GDM1 (cell line): ENCODE results near the gene USP10.

Source experiments
- DNase-seq: peaks from one replicate; lab custom pipeline; 2025; lab: John Stamatoyannopoulos, UW

The USP10 gene

GRCh38 chr16:84751947-84752346, 52.1 kb downstream of the USP10 start:
- no peak for DNase-seq

GRCh38 chr16:84752600-84752999, 52.8 kb downstream of the USP10 start:
- no peak for DNase-seq

DNA sequence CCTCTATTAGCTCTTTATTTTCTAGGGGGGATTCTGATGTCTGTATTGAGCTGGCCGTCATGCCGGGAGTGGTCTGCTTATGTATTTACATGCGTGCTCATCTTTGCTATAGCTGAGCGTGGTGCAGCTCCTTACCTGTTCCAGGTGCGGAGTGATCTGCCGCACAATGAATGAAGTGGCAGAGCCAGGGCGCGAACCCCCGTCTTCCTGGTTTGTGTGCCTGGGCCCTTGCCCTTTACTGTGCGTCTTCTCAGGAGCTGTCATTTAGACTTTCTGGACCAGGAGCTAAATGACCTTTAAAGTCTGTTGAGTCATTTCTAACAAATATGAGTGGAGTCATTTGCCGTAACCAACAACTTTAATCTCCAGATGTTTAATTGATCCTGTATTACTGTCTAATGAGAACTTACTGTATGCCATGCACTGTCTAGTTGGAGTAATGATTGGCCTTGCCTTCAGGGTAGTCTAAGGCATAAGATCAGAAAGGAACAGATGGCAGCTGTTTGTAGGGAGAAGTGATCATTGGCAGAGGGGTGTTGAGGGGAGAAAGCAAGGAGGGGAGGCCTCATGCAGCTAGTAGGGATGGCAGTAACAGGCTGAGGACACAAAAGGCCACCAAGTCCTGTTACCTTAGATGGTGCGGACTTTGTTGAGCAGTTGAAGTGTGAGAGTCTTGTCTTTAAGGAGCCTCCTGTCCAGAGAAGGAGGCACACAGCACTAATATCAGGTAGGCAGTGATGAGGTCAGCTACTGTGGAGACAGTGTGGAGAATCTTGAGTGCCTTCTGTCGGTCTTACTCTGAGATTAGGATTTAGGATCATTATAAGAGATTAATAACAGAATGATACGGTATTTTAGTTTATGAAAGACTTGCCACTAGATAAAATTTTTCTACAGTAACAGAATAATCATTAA, 53.9 kb downstream of the USP10 start:
- no peak for DNase-seq

DNA sequence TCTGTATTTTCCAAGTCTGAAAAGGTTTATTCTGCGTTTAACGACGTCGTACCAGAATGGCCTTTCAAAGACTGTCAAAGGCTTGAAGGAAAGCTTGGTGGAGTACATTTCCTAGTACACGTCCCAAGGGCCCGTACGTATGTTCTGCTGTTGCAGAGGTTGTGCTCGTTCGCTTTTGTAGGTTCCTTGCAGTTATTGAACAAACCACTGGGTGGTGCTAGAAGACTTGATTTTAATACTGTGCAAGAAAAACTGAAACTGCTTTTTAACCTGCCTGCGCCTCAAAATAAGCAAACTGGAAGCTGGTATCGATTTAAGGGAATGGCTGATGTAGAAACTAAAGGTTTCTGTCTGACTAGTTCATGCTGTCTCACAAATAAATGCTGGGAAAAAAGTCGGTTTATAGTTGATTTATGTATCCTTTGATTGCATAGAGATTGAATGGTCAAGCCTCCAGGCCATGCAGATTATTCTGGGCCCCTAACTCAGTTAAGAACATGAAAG, 54.6 kb downstream of the USP10 start:
- DNase-seq = peak; percentile 45

- DNase-seq = no peak
These were observed 55.3 kb downstream of the USP10 start for GRCh38 chr16:84754956-84755672.

DNA sequence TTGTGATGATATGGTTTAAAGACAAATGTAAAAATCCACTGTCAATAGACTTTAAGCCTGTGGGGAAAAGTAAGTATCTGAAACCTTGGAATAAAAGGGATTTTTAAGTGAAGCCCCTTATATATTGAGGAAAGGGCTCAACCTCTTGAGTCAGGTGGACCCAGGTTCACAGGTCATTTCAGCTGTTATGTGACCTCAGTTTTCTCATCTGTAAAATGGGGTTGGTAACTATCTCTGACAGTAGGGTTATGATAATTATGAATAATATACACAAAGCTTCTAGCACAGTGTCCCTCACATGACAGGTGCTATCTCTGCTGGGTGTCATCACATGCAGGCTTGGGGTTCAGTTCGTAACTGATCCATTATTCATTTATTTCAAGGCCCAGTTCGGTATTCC, 57.0 kb downstream of the USP10 start:
- DNase-seq = no peak

DNA sequence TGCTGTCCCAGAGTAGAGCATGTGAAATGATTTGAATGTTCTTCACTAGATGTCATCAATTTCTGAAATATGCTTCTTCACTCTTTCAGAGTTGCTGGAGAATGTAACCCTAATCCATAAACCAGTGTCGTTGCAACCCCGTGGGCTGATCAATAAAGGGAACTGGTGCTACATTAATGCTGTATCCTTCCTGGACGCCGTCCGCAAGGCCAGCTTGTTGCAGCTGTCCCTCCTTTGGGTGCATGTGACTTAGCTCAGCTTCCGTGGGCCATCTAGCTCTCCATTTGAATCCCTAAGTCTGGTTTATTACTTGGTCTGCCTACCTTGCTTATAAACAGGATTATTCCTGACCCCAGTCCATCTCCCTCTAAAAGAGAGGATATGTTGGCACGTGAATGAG, 58.8 kb downstream of the USP10 start:
- DNase-seq = no peak

DNA sequence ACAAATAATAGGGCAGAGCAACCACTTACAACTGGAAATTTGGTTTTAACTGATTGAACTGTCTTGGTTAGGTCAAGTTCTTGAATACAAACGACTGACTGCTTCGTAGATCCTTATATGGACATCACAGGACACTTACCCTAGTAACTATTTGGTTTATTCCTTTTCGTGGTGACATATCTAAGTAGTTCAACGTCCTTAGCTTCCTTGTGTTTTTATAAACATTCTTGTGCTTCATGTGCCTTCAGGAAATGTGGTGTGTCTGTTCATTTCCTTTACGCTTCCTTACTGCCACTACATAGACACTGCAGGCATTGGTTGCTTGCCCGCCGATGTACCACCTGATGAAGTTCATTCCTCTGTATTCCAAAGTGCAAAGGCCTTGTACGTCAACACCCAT, 59.3 kb downstream of the USP10 start:
- peak; percentile 1 for DNase-seq

- no peak for DNase-seq
These were observed 60.1 kb downstream of the USP10 start for GRCh38 chr16:84759906-84760305.

DNA sequence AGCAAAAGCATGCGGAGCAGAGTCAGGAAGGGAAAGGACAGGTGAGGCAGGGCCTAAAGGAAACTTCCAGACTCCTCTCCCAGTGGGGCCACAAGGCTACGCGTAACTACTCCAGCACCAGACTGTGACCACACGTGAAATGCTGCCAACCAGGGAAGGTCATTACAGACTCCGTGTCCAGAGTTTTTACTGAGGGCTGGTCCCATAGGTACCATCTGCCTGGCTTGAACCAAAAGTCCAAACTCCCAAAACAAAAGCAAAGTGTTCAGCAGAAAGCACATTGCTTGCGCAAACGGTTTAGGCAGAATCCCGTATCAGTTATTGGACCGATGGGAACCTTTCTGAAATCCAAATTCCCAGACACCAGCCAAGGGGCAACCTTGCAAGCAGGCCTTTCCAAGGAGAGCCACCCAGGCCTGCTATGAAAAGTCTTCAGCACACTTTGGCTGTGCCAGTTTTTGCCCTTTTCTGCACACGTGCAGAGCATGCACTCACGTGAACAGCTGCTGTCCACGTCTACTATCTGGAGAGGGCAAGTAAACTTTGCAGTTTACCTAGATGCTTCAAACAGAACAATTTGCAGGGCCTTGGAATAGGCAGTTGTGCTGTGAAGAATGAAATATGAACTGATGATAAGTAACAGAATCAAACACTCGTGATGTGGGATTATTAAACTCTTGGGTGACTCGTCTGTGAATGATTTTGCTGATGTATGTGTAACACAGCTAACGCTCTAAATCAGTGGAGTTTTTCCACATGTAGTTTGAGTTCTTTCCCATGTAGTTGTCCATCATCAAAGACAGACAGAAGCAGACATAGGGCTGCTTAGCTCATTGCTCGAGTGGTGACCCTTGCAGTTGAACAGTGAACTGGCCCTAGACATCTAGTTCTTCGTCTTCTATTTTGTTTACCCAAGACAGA, 61.9 kb downstream of the USP10 start:
- no peak for DNase-seq

DNA sequence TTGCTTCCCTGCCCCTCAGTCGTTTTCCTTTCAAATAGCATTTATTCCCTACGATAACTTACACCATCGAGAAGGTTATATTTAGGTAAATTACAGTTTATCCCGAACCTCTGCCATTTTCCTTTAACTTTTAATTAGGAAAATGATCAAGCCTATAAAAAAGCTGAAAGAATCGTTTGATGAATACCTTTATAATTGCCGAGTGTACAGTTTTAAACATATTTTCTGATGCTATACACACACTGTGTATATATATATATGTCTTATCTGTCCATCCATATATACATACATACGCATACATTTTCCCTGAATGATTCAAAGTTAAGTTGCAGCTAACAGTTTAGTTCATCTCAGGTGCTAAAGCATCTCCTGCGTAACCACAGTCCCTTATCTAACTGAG, 63.4 kb downstream of the USP10 start:
- DNase-seq = no peak

DNA sequence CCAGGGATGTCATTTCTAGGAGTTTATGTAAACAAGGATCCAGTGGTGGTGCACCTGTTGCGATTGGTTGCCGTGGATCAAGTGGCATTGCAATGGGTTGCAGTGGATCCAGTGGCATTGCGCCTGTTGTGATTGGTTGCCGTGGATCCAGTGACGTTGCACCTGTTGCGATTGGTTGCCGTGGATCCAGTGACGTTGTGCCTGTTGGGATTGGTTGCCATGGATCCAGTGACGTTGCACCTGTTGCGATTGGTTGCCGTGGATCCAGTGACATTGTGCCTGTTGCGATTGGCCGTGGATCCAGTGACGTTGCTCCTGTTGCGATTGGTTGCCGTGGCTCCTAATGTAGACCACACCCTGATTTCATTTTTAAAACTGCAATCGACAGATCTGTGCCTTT, 63.8 kb downstream of the USP10 start:
- DNase-seq = no peak

GRCh38 chr16:84764970-84765369, 65.2 kb downstream of the USP10 start:
- no peak for DNase-seq

GRCh38 chr16:84765616-84766580, 66.1 kb downstream of the USP10 start:
- DNase-seq = no peak

GRCh38 chr16:84766978-84767773, 67.4 kb downstream of the USP10 start:
- DNase-seq = no peak

- DNase-seq = no peak
These were observed 68.4 kb downstream of the USP10 start for GRCh38 chr16:84768061-84768807.

DNA sequence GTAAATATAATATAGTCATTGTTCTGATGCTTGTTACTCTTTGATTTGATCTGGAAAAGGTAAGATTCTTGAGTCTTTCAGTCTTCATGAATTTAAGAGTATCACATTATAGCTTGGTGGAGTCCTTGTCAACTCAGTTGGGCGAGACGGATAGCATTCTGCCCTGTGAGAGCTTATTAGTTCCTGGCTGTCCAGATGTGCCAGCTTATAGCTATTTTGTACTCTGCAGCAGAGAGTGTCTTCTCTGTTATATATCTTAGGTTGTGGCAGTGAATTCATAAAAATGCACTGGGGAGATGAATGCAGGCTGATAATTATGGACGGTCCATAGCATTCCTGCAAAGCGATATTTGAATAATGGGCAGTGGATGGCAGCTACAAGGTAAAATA, 69.0 kb downstream of the USP10 start:
- DNase-seq = no peak

GRCh38 chr16:84769416-84769815, 69.6 kb downstream of the USP10 start:
- DNase-seq = no peak

DNA sequence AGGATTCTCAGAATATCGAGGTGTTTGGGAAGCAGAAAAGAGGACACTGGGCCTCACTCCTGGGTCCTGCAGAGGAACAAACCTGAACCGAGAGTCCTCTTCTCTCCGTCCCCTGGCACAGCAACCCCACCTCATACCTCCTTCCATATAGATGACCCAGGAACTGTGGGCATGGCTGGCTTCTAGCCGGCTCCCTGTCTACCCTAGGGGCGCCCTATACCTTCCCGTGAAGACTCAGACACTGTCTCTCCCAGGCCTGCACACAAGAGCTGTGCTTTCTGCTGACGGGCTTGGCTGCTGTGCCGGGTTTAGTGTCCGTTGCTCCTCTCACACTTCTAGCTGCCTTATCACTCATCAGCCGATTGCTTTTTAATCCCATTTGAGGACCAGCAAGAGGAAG, 73.5 kb downstream of the USP10 start:
- no peak for DNase-seq
